GM06990 (cell line): ENCODE measurements around the gene TRIM25.
"Not testable (repeated sequence)": the region's sequence is repeated elsewhere in the genome, so short reads cannot be mapped to it uniquely, and the experiment has no call there.

ENCODE experiments used
- DNase-seq: peaks from one replicate; pipeline ENCODE4 v3.0.0-alpha.2; 2011; ENCODE audit not compliant: insufficient read length; ENCODE audit errors: extremely low read depth
- H3K27me3 ChIP-seq: replicated peaks from 2 replicates; pipeline ENCODE4 v1.6.0; 2011; ENCODE audit warnings: low read length; ENCODE audit not compliant: control insufficient read depth, insufficient read depth
- H3K36me3 ChIP-seq: 2 replicates; pipeline ENCODE4 v1.5.1; 2011; ENCODE audit warnings: low read length; ENCODE audit not compliant: control insufficient read depth, insufficient read depth
- H3K4me3 ChIP-seq: replicated peaks from 2 replicates; pipeline ENCODE4 v1.5.1; 2011; ENCODE audit warnings: low read depth, mild to moderate bottlenecking, control low read depth, low read length
- TF ChIP-seq, protein P1 (sequence below): IDR thresholded peaks from 2 replicates; pipeline ENCODE4 v1.5.1; 2011; ENCODE audit warnings: low read length, control low read depth, mild to moderate bottlenecking, inconsistent platforms; ENCODE audit not compliant: insufficient read depth, poor library complexity, severe bottlenecking

TRIM25 gene

DNA sequence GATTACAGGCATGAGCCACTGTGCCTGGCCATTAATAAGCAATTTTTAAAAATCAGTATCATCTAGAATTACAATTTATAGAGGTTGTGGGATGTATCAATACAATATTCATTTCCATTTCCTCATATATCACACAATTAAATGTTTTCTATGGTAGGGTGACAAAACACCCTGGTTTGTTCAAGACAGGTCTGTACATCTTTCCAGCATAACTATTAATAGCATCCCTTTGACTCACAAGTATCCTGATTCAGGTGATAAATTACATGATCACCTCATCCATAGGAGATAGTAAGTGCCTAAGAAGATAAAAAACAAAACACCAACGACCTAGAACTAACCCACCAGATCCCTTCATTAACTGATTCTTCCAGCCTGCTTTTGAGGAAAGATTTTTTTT lies 33.9 kb upstream of the TRIM25 start:
- TF ChIP-seq, protein P1, sequence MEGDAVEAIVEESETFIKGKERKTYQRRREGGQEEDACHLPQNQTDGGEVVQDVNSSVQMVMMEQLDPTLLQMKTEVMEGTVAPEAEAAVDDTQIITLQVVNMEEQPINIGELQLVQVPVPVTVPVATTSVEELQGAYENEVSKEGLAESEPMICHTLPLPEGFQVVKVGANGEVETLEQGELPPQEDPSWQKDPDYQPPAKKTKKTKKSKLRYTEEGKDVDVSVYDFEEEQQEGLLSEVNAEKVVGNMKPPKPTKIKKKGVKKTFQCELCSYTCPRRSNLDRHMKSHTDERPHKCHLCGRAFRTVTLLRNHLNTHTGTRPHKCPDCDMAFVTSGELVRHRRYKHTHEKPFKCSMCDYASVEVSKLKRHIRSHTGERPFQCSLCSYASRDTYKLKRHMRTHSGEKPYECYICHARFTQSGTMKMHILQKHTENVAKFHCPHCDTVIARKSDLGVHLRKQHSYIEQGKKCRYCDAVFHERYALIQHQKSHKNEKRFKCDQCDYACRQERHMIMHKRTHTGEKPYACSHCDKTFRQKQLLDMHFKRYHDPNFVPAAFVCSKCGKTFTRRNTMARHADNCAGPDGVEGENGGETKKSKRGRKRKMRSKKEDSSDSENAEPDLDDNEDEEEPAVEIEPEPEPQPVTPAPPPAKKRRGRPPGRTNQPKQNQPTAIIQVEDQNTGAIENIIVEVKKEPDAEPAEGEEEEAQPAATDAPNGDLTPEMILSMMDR = no peak
- no peak for DNase-seq
- H3K27me3 ChIP-seq = no peaks in the 10 kb centered on the region
- no peak overlapping the region for H3K4me3 ChIP-seq
- peaks cover 5% of the 10 kb centered on the region for H3K36me3 ChIP-seq

DNA sequence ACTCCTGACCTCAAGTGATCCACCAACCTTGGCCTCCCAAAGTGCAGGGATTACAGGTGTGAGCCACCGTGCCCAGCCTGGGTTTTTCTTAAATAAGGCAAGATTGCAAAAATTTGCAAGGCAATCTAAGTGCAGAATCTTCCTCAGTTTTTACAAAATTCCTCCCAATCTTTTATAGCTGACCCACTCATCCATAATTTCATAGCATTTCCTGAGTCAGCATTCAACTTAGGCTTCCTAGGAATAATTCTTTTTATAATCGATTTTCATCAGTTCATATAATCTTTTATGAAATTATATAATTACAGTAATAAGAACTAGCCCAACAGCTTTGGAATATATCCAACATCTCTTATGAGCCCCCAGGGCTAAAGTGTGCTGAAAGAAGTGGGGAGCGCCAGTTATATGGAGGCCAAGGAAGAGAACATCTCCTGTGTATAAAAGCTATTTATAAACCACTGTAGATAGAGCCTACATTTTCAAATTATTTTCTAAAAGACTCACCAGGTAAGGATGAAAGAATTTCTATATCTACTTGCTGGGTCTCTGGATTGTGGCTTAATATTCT lies 32.2 kb upstream of the TRIM25 start:
- no peak overlapping the region for H3K4me3 ChIP-seq
- H3K27me3 ChIP-seq = no peaks in the 10 kb centered on the region
- TF ChIP-seq, protein P1 = no peak
- no peak for DNase-seq
- H3K36me3 ChIP-seq = peaks cover 12% of the 10 kb centered on the region

DNA sequence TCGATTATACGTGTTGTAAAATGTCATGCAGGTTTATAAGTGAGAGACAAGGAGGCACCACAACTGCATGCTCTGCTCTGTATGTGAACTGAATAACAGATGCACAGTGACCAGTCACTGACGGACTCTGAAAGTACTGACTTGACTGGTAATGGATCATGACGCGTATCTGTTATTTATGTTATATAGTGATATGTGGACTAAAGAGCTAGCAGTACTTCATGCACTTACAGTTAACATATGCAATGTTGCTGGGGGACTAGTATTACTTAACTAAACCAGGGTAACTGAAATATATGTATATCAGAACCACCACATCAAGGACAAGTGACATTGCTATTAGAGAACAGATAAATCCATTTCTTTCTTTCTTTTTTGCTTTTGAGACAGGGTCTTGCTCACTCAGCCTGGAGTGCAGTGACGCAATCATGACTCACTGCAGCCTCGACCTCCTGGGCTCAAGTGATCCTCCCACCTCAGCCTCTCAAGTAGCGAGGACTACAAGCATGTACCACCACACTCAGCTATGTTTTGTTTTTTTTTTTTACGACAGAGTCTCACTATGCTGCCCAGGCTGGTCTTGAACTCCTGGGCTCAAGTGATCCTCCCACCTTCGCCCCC lies 29.8 kb upstream of the TRIM25 start:
- TF ChIP-seq, protein P1 = no peak
- Histone ChIP-seq H3K36me3 (peaks cover 8% of the 10 kb centered on the region), H3K4me3 (no peak overlapping the region), H3K27me3 (no peaks in the 10 kb centered on the region)
- no peak for DNase-seq

DNA sequence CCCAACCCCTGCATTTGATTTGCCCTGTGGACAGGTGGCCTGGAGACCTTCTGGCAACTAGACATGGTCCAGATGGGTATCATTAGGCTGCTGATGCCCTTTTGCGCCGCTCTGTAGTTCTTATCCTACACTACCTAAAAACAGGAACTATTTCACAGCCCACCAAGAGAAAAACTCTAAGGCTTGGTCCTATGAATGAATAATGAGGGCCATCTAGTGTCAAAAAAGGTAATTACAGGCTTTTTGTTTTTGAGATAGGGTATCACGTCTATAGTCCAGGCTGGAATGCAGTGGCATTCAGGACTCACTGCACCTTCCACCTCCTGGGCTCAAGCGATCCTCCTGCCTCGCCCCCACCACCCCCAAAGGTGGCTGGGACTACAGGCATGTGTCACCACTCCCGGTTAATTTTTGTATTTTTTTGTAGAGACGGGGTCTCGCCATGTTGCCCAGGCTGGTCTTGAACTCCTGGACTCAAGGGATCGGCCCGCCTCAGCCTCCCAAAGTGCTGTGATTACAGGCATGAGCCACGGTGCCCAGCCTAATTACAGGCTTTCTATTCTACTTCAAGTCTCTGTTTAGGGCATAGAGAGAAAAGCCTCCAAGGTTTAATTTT lies 26.1 kb upstream of the TRIM25 start:
- Histone ChIP-seq H3K36me3 (peaks cover 13% of the 10 kb centered on the region), H3K4me3 (no peak overlapping the region), H3K27me3 (no peaks in the 10 kb centered on the region)
- TF ChIP-seq, protein P1 = peak; percentile 55
- peak; percentile 41 for DNase-seq

DNA sequence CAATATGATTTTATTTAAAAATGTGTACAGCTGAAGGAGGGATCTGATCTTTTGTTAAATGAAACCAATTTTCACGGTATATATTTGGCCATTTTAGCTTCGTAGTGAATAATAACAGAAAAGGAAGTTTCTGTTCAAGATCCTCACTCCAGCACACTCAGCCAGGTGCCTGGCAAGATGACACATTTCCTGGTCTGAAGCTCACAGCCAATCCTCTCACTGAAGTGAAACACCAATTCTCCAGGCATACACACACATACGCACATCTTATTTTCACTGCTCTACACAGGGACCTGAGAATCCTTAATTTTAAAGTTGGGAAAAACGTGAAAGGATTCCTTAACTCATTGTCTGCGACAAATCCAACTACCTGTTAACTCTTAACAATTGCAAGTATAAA lies 24.4 kb upstream of the TRIM25 start:
- not testable (repeated sequence) for DNase-seq, H3K4me3 ChIP-seq, H3K27me3 ChIP-seq
- H3K36me3 ChIP-seq = peaks cover 11% of the 10 kb centered on the region

DNA sequence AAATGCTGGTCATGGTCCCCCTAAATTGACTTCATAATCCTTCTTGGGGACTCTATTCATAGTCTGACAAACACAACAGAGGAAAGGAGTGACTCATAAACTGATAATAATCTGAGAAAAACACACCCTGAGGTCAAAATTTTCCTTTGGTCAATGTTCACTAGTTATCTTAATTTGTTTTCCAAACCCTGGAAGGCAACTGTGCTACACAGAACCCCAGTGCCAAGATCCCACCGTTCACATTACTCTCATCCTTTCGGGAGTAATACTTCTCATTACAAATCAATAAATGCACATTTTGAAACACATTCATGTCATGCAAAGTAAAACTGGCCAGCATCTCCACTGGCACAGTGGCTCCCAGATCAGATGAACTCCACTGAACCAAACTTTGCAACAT lies 23.8 kb upstream of the TRIM25 start:
- TF ChIP-seq, protein P1 = no peak
- H3K4me3 ChIP-seq = no peak overlapping the region
- no peaks in the 10 kb centered on the region for H3K27me3 ChIP-seq
- peaks cover 11% of the 10 kb centered on the region for H3K36me3 ChIP-seq
- DNase-seq = no peak
